ENCODE measurements around the gene APCDD1L.

The APCDD1L gene

GRCh38 chr20:58424218-58424969 is 90.8 kb downstream of the APCDD1L start:
- Histone ChIP-seq H3K18ac (ENCODE audit: low read length) (no peak overlapping the region), H3K4me2 (ENCODE audit: low read length) (no peak overlapping the region), H3K4me1 (ENCODE audit: control insufficient read depth, low read depth, low read length) (no peaks in the 10 kb centered on the region), H3K23ac (ENCODE audit: low read length) (no peak overlapping the region), H3K27me3 (ENCODE audit: insufficient read depth, low read length, poor library complexity) (no peaks in the 10 kb centered on the region), H2AK5ac (ENCODE audit: low read length) (no peak overlapping the region), H3K4ac (ENCODE audit: low read depth, low read length) (no peak overlapping the region), H4K8ac (ENCODE audit: low read depth, low read length) (no peak overlapping the region), H2BK15ac (replicated peaks; ENCODE audit: low read depth) (no peak overlapping the region), H2BK120ac (ENCODE audit: low read depth, low read length) (no peak overlapping the region), H4K5ac (ENCODE audit: low read length) (no peak overlapping the region), H2BK5ac (ENCODE audit: low read length) (no peak overlapping the region), H3K56ac (ENCODE audit: low read length) (no peak overlapping the region), H3K79me2 (ENCODE audit: control insufficient read depth, insufficient read depth, low read length) (peaks cover 13% of the 10 kb centered on the region), H3K36me3 (ENCODE audit: control insufficient read depth, insufficient read depth, low read length) (no peaks in the 10 kb centered on the region), H3K4me3 (ENCODE audit: low read length) (no peak overlapping the region), H3K9ac (ENCODE audit: low read length) (no peak overlapping the region), H3K79me1 (ENCODE audit: low read length) (peaks cover 21% of the 10 kb centered on the region), H3K27ac (ENCODE audit: low read depth, low read length) (no peak overlapping the region)
- DNase-seq = no peak
- no CpG with 5 or more reads among the region's 6 CpGs for WGBS (ENCODE audit: extremely low coverage, insufficient coverage, low lambda C conversion rate)

GRCh38 chr20:58421497-58421850 is 93.7 kb downstream of the APCDD1L start:
- no peak overlapping the region for H2BK120ac ChIP-seq (ENCODE audit: low read depth, low read length)
- no peak overlapping the region for H3K23ac ChIP-seq (ENCODE audit: low read length)
- H3K79me2 ChIP-seq (ENCODE audit: control insufficient read depth, insufficient read depth, low read length) = peaks cover 10% of the 10 kb centered on the region
- no peak overlapping the region for H4K8ac ChIP-seq (ENCODE audit: low read depth, low read length)
- no peaks in the 10 kb centered on the region for H3K27me3 ChIP-seq (ENCODE audit: insufficient read depth, low read length, poor library complexity)
- H3K4me1 ChIP-seq (ENCODE audit: control insufficient read depth, low read depth, low read length) = peaks cover under 1% of the 10 kb centered on the region
- no peak overlapping the region for H3K18ac ChIP-seq (ENCODE audit: low read length)
- H3K4ac ChIP-seq (ENCODE audit: low read depth, low read length) = no peak overlapping the region
- no peak overlapping the region for H3K9ac ChIP-seq (ENCODE audit: low read length)
- H3K4me2 ChIP-seq (ENCODE audit: low read length) = no peak overlapping the region
- H3K56ac ChIP-seq (ENCODE audit: low read length) = no peak overlapping the region
- DNase-seq = no peak
- WGBS (ENCODE audit: extremely low coverage, insufficient coverage, low lambda C conversion rate) = no CpG with 5 or more reads among the region's 1 CpG
- no peak overlapping the region for H2BK15ac ChIP-seq (replicated peaks; ENCODE audit: low read depth)
- no peak overlapping the region for H2AK5ac ChIP-seq (ENCODE audit: low read length)
- no peaks in the 10 kb centered on the region for H3K36me3 ChIP-seq (ENCODE audit: control insufficient read depth, insufficient read depth, low read length)
- H3K79me1 ChIP-seq (ENCODE audit: low read length) = peaks cover 25% of the 10 kb centered on the region
- no peak overlapping the region for H2BK5ac ChIP-seq (ENCODE audit: low read length)
- H3K27ac ChIP-seq (ENCODE audit: low read depth, low read length) = no peak overlapping the region
- no peak overlapping the region for H4K5ac ChIP-seq (ENCODE audit: low read length)
- no peak overlapping the region for H3K4me3 ChIP-seq (ENCODE audit: low read length)

GRCh38 chr20:58420798-58421496 is 94.3 kb downstream of the APCDD1L start:
- Histone ChIP-seq H3K23ac (ENCODE audit: low read length) (no peak overlapping the region), H4K8ac (ENCODE audit: low read depth, low read length) (no peak overlapping the region), H3K79me1 (ENCODE audit: low read length) (peaks cover 25% of the 10 kb centered on the region), H2AK5ac (ENCODE audit: low read length) (no peak overlapping the region), H3K4me2 (ENCODE audit: low read length) (no peak overlapping the region), H4K5ac (ENCODE audit: low read length) (no peak overlapping the region), H3K27me3 (ENCODE audit: insufficient read depth, low read length, poor library complexity) (no peaks in the 10 kb centered on the region), H2BK5ac (ENCODE audit: low read length) (no peak overlapping the region), H2BK15ac (replicated peaks; ENCODE audit: low read depth) (no peak overlapping the region), H3K4ac (ENCODE audit: low read depth, low read length) (no peak overlapping the region), H3K36me3 (ENCODE audit: control insufficient read depth, insufficient read depth, low read length) (no peaks in the 10 kb centered on the region), H3K4me1 (ENCODE audit: control insufficient read depth, low read depth, low read length) (peaks cover 3% of the 10 kb centered on the region), H3K56ac (ENCODE audit: low read length) (no peak overlapping the region), H3K4me3 (ENCODE audit: low read length) (no peak overlapping the region), H3K9ac (ENCODE audit: low read length) (no peak overlapping the region), H3K18ac (ENCODE audit: low read length) (no peak overlapping the region), H3K27ac (ENCODE audit: low read depth, low read length) (no peak overlapping the region), H3K79me2 (ENCODE audit: control insufficient read depth, insufficient read depth, low read length) (peaks cover 10% of the 10 kb centered on the region), H2BK120ac (ENCODE audit: low read depth, low read length) (no peak overlapping the region)
- WGBS (ENCODE audit: extremely low coverage, insufficient coverage, low lambda C conversion rate) = no CpG with 5 or more reads among the region's 5 CpGs
- no peak for DNase-seq

- no peak overlapping the region for H3K4ac ChIP-seq (ENCODE audit: low read depth, low read length)
Observed at GRCh38 chr20:58418949-58419748, 96.0 kb downstream of the APCDD1L start.

GRCh38 chr20:58417438-58417837 is 97.8 kb downstream of the APCDD1L start:
- H3K23ac ChIP-seq (ENCODE audit: low read length) = no peak overlapping the region
- H2BK120ac ChIP-seq (ENCODE audit: low read depth, low read length) = no peak overlapping the region
- H3K4me2 ChIP-seq (ENCODE audit: low read length) = no peak overlapping the region
- H2BK5ac ChIP-seq (ENCODE audit: low read length) = no peak overlapping the region
- H3K36me3 ChIP-seq (ENCODE audit: control insufficient read depth, insufficient read depth, low read length) = no peaks in the 10 kb centered on the region
- H4K8ac ChIP-seq (ENCODE audit: low read depth, low read length) = no peak overlapping the region
- H2AK5ac ChIP-seq (ENCODE audit: low read length) = no peak overlapping the region
- no peak overlapping the region for H4K5ac ChIP-seq (ENCODE audit: low read length)
- H3K4ac ChIP-seq (ENCODE audit: low read depth, low read length) = no peak overlapping the region
- no peaks in the 10 kb centered on the region for H3K27me3 ChIP-seq (ENCODE audit: insufficient read depth, low read length, poor library complexity)
- no peak overlapping the region for H3K27ac ChIP-seq (ENCODE audit: low read depth, low read length)
- H3K79me2 ChIP-seq (ENCODE audit: control insufficient read depth, insufficient read depth, low read length) = peaks cover 7% of the 10 kb centered on the region
- DNase-seq = no peak
- no peak overlapping the region for H3K4me3 ChIP-seq (ENCODE audit: low read length)
- H3K9ac ChIP-seq (ENCODE audit: low read length) = no peak overlapping the region
- no CpG with 5 or more reads among the region's 3 CpGs for WGBS (ENCODE audit: extremely low coverage, insufficient coverage, low lambda C conversion rate)
- no peak overlapping the region for H2BK15ac ChIP-seq (replicated peaks; ENCODE audit: low read depth)
- peaks cover 21% of the 10 kb centered on the region for H3K79me1 ChIP-seq (ENCODE audit: low read length)
- no peak overlapping the region for H3K56ac ChIP-seq (ENCODE audit: low read length)
- no peak overlapping the region for H3K18ac ChIP-seq (ENCODE audit: low read length)
- peaks cover 3% of the 10 kb centered on the region for H3K4me1 ChIP-seq (ENCODE audit: control insufficient read depth, low read depth, low read length)

More at GRCh38 chr20:58418949-58419748, 96.0 kb downstream of the APCDD1L start:
- Histone ChIP-seq H3K79me2 (ENCODE audit: control insufficient read depth, insufficient read depth, low read length) (peaks cover 7% of the 10 kb centered on the region), H3K9ac (ENCODE audit: low read length) (no peak overlapping the region), H2BK15ac (replicated peaks; ENCODE audit: low read depth) (no peak overlapping the region), H3K27me3 (ENCODE audit: insufficient read depth, low read length, poor library complexity) (no peaks in the 10 kb centered on the region), H2BK120ac (ENCODE audit: low read depth, low read length) (no peak overlapping the region), H3K27ac (ENCODE audit: low read depth, low read length) (no peak overlapping the region), H3K23ac (ENCODE audit: low read length) (peak overlapping the region; percentile 85), H3K56ac (ENCODE audit: low read length) (no peak overlapping the region), H3K4me2 (ENCODE audit: low read length) (no peak overlapping the region), H3K4me1 (ENCODE audit: control insufficient read depth, low read depth, low read length) (peaks cover 3% of the 10 kb centered on the region), H4K5ac (ENCODE audit: low read length) (no peak overlapping the region), H2AK5ac (ENCODE audit: low read length) (no peak overlapping the region), H4K8ac (ENCODE audit: low read depth, low read length) (no peak overlapping the region), H3K79me1 (ENCODE audit: low read length) (peaks cover 21% of the 10 kb centered on the region), H3K36me3 (ENCODE audit: control insufficient read depth, insufficient read depth, low read length) (no peaks in the 10 kb centered on the region), H3K4me3 (ENCODE audit: low read length) (no peak overlapping the region), H2BK5ac (ENCODE audit: low read length) (no peak overlapping the region), H3K18ac (ENCODE audit: low read length) (no peak overlapping the region)
- no CpG with 5 or more reads among the region's 5 CpGs for WGBS (ENCODE audit: extremely low coverage, insufficient coverage, low lambda C conversion rate)
- no peak for DNase-seq

Data from mesendoderm (in vitro differentiated cells).